ENCODE results near the gene AMPD3. TPM values are rescaled to one million over a fixed set of nuclear protein-coding genes. Genes with fewer than 3 reads are reported as not detected.
"Not testable (repeated sequence)": the region's sequence is repeated elsewhere in the genome, so short reads cannot be mapped to it uniquely, and the experiment has no call there.

Gene AMPD3
- total RNA-seq, 1 donor from 2014 or later, result 13.9 TPM

GRCh38 chr11:10415817-10416392, 39.2 kb upstream of the AMPD3 start:
- Mint-ChIP-seq H3K4me3 (no peak overlapping the region), H3K36me3 (ENCODE audit: low read depth) (no peaks in the 10 kb centered on the region), H3K4me1 (ENCODE audit: low read depth) (peaks cover 21% of the 10 kb centered on the region), H3K27ac (no peak overlapping the region), H3K9me3 (no peaks in the 10 kb centered on the region), H3K27me3 (ENCODE audit: insufficient read depth) (peaks cover 17% of the 10 kb centered on the region)
- intact Hi-C loops (cut with micrococcal nuclease), result no loop called here
- DNase-seq (ENCODE audit: low spot score), result no peak

- Mint-ChIP-seq H3K4me3 (no peak overlapping the region), H3K36me3 (ENCODE audit: low read depth) (no peaks in the 10 kb centered on the region), H3K9me3 (peaks cover 7% of the 10 kb centered on the region), H3K27ac (no peak overlapping the region), H3K27me3 (ENCODE audit: insufficient read depth) (peaks cover 24% of the 10 kb centered on the region), H3K4me1 (ENCODE audit: low read depth) (peaks cover 21% of the 10 kb centered on the region)
- no peak for DNase-seq (ENCODE audit: low spot score)
- intact Hi-C loops (cut with micrococcal nuclease), result no loop called here
Observed at GRCh38 chr11:10418259-10418949, 36.7 kb upstream of the AMPD3 start.

- H3K9me3 Mint-ChIP-seq, result peaks cover 9% of the 10 kb centered on the region
- H3K4me3 Mint-ChIP-seq, result no peak overlapping the region
- H3K4me1 Mint-ChIP-seq (ENCODE audit: low read depth), result peaks cover 16% of the 10 kb centered on the region
- intact Hi-C loops (cut with micrococcal nuclease), result no loop called here
- DNase-seq (ENCODE audit: low spot score), result no peak
- H3K36me3 Mint-ChIP-seq (ENCODE audit: low read depth), result no peaks in the 10 kb centered on the region
- no peak overlapping the region for H3K27ac Mint-ChIP-seq
- peaks cover 28% of the 10 kb centered on the region for H3K27me3 Mint-ChIP-seq (ENCODE audit: insufficient read depth)
Observed at GRCh38 chr11:10418950-10419310, 36.1 kb upstream of the AMPD3 start.

- no peak for DNase-seq (ENCODE audit: low spot score)
- Mint-ChIP-seq H3K4me3 (no peak overlapping the region), H3K27me3 (ENCODE audit: insufficient read depth) (peaks cover 40% of the 10 kb centered on the region), H3K4me1 (ENCODE audit: low read depth) (no peaks in the 10 kb centered on the region), H3K27ac (no peak overlapping the region), H3K36me3 (ENCODE audit: low read depth) (no peaks in the 10 kb centered on the region), H3K9me3 (peaks cover 9% of the 10 kb centered on the region)
- intact Hi-C loops (cut with micrococcal nuclease), result no loop called here
Observed at GRCh38 chr11:10426475-10426874, 28.6 kb upstream of the AMPD3 start.

GRCh38 chr11:10428453-10428852, 26.6 kb upstream of the AMPD3 start:
- no peak for DNase-seq (ENCODE audit: low spot score)
- H3K4me3 Mint-ChIP-seq, result no peak overlapping the region
- intact Hi-C loops (cut with micrococcal nuclease), result no loop called here
- peaks cover 37% of the 10 kb centered on the region for H3K27me3 Mint-ChIP-seq (ENCODE audit: insufficient read depth)
- no peaks in the 10 kb centered on the region for H3K36me3 Mint-ChIP-seq (ENCODE audit: low read depth)
- peaks cover under 1% of the 10 kb centered on the region for H3K9me3 Mint-ChIP-seq
- H3K27ac Mint-ChIP-seq, result no peak overlapping the region
- H3K4me1 Mint-ChIP-seq (ENCODE audit: low read depth), result no peaks in the 10 kb centered on the region

- no peak overlapping the region for H3K4me3 Mint-ChIP-seq
- H3K9me3 Mint-ChIP-seq, result no peaks in the 10 kb centered on the region
- intact Hi-C loops (cut with micrococcal nuclease), result no loop called here
- DNase-seq (ENCODE audit: low spot score), result no peak
- no peak overlapping the region for H3K27ac Mint-ChIP-seq
- H3K36me3 Mint-ChIP-seq (ENCODE audit: low read depth), result no peaks in the 10 kb centered on the region
- no peaks in the 10 kb centered on the region for H3K4me1 Mint-ChIP-seq (ENCODE audit: low read depth)
- H3K27me3 Mint-ChIP-seq (ENCODE audit: insufficient read depth), result peaks cover 31% of the 10 kb centered on the region
Observed at GRCh38 chr11:10429526-10429925, 25.5 kb upstream of the AMPD3 start.

- Mint-ChIP-seq H3K9me3 (no peaks in the 10 kb centered on the region), H3K4me1 (ENCODE audit: low read depth) (peaks cover 9% of the 10 kb centered on the region)
Observed at GRCh38 chr11:10432493-10432892, 22.6 kb upstream of the AMPD3 start.

GRCh38 chr11:10432971-10433370, 22.1 kb upstream of the AMPD3 start:
- Mint-ChIP-seq H3K4me1 (ENCODE audit: low read depth) (peaks cover 9% of the 10 kb centered on the region), H3K9me3 (no peaks in the 10 kb centered on the region), H3K36me3 (ENCODE audit: low read depth) (no peaks in the 10 kb centered on the region), H3K4me3 (no peak overlapping the region), H3K27me3 (ENCODE audit: insufficient read depth) (peaks cover 32% of the 10 kb centered on the region), H3K27ac (no peak overlapping the region)
- intact Hi-C loops (cut with micrococcal nuclease), result no loop called here
- DNase-seq (ENCODE audit: low spot score), result no peak

More at GRCh38 chr11:10432493-10432892, 22.6 kb upstream of the AMPD3 start:
- Mint-ChIP-seq H3K36me3 (ENCODE audit: low read depth) (no peaks in the 10 kb centered on the region), H3K27me3 (ENCODE audit: insufficient read depth) (peaks cover 30% of the 10 kb centered on the region), H3K4me3 (no peak overlapping the region), H3K27ac (no peak overlapping the region)
- no peak for DNase-seq (ENCODE audit: low spot score)
- intact Hi-C loops (cut with micrococcal nuclease), result no loop called here

GRCh38 chr11:10436224-10436623, 18.8 kb upstream of the AMPD3 start:
- H3K4me1 Mint-ChIP-seq (ENCODE audit: low read depth), result peaks cover 9% of the 10 kb centered on the region

GRCh38 chr11:10436683-10437082, 18.4 kb upstream of the AMPD3 start:
- Mint-ChIP-seq H3K4me1 (ENCODE audit: low read depth) (peaks cover 13% of the 10 kb centered on the region), H3K27me3 (ENCODE audit: insufficient read depth) (peaks cover 22% of the 10 kb centered on the region)
- H3K36me3 Mint-ChIP-seq (ENCODE audit: low read depth); intact Hi-C loops (cut with micrococcal nuclease); H3K9me3 Mint-ChIP-seq; H3K4me3 Mint-ChIP-seq; DNase-seq (ENCODE audit: low spot score); H3K27ac Mint-ChIP-seq: not testable (repeated sequence)

More at GRCh38 chr11:10436224-10436623, 18.8 kb upstream of the AMPD3 start:
- no peaks in the 10 kb centered on the region for H3K9me3 Mint-ChIP-seq
- H3K36me3 Mint-ChIP-seq (ENCODE audit: low read depth), result no peaks in the 10 kb centered on the region
- H3K27me3 Mint-ChIP-seq (ENCODE audit: insufficient read depth), result peaks cover 24% of the 10 kb centered on the region
- no peak overlapping the region for H3K4me3 Mint-ChIP-seq
- no peak for DNase-seq (ENCODE audit: low spot score)
- H3K27ac Mint-ChIP-seq, result no peak overlapping the region
- intact Hi-C loops (cut with micrococcal nuclease), result no loop called here

- intact Hi-C loops (cut with micrococcal nuclease), result no loop called here
- no peak for DNase-seq (ENCODE audit: low spot score)
- H3K36me3 Mint-ChIP-seq (ENCODE audit: low read depth), result no peaks in the 10 kb centered on the region
- peaks cover 13% of the 10 kb centered on the region for H3K27me3 Mint-ChIP-seq (ENCODE audit: insufficient read depth)
- peaks cover 20% of the 10 kb centered on the region for H3K4me1 Mint-ChIP-seq (ENCODE audit: low read depth)
- H3K9me3 Mint-ChIP-seq, result no peaks in the 10 kb centered on the region
- H3K4me3 Mint-ChIP-seq, result no peak overlapping the region
- no peak overlapping the region for H3K27ac Mint-ChIP-seq
Observed at GRCh38 chr11:10438458-10438857, 16.6 kb upstream of the AMPD3 start.

GRCh38 chr11:10439351-10439750, 15.7 kb upstream of the AMPD3 start:
- H3K9me3 Mint-ChIP-seq, result no peaks in the 10 kb centered on the region
- DNase-seq (ENCODE audit: low spot score), result no peak
- peaks cover 25% of the 10 kb centered on the region for H3K4me1 Mint-ChIP-seq (ENCODE audit: low read depth)
- no peak overlapping the region for H3K4me3 Mint-ChIP-seq
- H3K36me3 Mint-ChIP-seq (ENCODE audit: low read depth), result no peaks in the 10 kb centered on the region
- H3K27me3 Mint-ChIP-seq (ENCODE audit: insufficient read depth), result peaks cover 11% of the 10 kb centered on the region
- intact Hi-C loops (cut with micrococcal nuclease), result no loop called here
- no peak overlapping the region for H3K27ac Mint-ChIP-seq

GRCh38 chr11:10439924-10440323, 15.1 kb upstream of the AMPD3 start:
- intact Hi-C loops (cut with micrococcal nuclease), result no loop called here
- Mint-ChIP-seq H3K36me3 (ENCODE audit: low read depth) (no peaks in the 10 kb centered on the region), H3K4me3 (no peak overlapping the region), H3K4me1 (ENCODE audit: low read depth) (peaks cover 26% of the 10 kb centered on the region), H3K27me3 (ENCODE audit: insufficient read depth) (peaks cover 12% of the 10 kb centered on the region), H3K27ac (no peak overlapping the region), H3K9me3 (no peaks in the 10 kb centered on the region)
- no peak for DNase-seq (ENCODE audit: low spot score)

Measured in activated T-helper 1 cell treated with anti-CD3 and anti-CD28 coated beads, Interleukin-12 subunit alpha, Interleukin-12 subunit beta, Interleukin-2, Interleukin-4 antibody, amounts not matched to agents 30 ng/mL and 10 ng/mL and 1 ng/mL, durations not matched to agents 14 hours and 24 hours and 36 hours (primary cell).